A204.1 (cell line): Measurements from ENCODE around the gene ASTE1.
A peak's percentile ranks its signal among the peaks of the same experiment; 100 is the strongest.
"Not testable (repeated sequence)": the region's sequence is repeated elsewhere in the genome, so short reads cannot be mapped to it uniquely, and the experiment has no call there.

Source experiments
- FAIRE-seq: peaks from 2 replicates; lab custom pipeline; 2012; peaks lifted over from hg19 to GRCh38; lab: Jason Lieb, UNC

ASTE1 gene, protein sequence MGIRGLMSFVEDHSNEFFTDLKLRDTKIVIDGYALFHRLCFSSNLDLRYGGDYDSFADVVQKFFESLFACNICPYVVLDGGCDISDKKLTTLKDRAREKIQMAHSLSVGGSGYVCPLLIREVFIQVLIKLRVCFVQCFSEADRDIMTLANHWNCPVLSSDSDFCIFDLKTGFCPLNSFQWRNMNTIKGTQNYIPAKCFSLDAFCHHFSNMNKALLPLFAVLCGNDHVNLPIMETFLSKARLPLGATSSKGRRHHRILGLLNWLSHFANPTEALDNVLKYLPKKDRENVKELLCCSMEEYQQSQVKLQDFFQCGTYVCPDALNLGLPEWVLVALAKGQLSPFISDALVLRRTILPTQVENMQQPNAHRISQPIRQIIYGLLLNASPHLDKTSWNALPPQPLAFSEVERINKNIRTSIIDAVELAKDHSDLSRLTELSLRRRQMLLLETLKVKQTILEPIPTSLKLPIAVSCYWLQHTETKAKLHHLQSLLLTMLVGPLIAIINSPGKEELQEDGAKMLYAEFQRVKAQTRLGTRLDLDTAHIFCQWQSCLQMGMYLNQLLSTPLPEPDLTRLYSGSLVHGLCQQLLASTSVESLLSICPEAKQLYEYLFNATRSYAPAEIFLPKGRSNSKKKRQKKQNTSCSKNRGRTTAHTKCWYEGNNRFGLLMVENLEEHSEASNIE

DNA sequence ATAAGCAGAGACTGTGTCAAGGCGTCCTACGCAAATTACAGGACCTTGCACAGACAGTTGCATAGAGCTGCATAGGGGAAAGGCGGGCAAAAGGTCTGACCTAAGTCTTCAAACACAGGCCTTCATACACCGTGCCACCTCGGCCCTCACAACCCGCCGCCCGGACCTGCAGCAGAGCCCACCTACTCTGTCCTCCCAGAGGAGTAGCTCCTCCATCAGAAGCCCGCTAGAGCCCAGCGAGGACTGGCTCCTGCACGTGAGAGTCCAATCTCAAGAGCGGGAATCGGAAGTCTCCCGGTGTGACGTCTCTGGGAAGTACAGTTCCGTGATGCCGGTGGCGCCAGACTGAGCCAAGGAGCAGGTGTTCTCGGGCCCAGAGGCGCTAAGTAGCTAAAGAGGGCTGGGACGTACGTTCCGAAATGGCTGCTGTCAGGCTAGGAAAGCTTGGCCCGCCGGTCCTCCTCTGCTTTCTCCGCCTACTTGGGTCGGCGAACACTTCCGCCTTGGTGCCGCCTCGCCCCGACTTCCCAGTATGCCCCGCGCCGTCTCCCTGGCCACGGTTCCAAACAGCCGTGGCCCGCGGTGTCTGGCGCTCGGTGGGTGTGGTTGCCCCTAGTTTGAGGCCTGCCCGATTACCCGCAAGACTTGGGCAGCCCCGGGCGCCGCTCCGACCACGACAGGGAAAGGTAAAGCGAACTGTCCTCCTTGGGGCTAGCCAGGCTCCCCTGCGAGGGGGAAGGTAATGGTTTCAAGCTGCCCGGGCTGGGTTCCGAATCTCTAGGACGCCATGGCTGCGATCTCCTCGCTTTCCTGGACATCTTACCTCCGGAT, at the start of gene ASTE1, which contains the start of gene NEK11:
TSS of gene ASTE1 (minus strand) at position 505 of the 831 bp plus-strand sequence. CDS start 1,519 bp downstream, outside the sequence.
TSS of gene NEK11 (plus strand) at position 557 of the 831 bp plus-strand sequence. CDS start 2,832 bp downstream, outside the sequence.
- FAIRE-seq: peak; percentile 63

DNA sequence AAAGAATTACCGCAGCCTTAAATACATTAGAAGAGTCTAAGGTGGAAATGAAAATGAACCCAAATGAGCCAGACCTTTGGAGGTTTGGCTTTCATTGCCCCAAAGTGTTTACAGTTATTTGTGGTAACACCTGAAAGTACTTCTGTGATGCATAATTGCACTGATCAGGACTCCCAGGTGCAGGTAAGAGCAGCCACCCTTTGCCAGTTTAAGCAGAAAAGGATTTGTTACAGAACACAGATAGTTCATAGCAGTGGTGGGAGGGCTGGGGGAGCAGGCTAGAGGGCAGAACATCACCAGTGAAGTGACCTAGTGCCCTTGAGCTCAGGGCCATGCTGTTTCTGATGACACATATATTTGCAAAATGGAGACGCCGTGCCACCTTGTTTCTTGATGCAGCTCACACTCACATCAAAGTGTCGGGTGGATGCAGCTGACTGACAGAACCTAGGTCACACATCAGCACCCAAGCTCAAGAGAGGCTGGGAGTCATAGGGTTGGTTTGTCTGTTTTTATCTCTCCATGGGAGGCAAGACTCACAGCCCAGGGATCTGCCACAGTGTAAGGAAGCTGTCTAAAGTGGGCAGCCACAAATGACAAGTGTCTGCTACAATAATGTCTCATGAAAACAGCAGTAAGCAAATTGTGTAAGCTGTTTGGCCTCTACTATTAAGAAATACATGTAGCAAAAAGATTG, 49.2 kb upstream of the ASTE1 start:
- no peak for FAIRE-seq

- FAIRE-seq: no peak
Measured at GRCh38 chr3:131072845-131073244, 46.2 kb upstream of the ASTE1 start.

DNA sequence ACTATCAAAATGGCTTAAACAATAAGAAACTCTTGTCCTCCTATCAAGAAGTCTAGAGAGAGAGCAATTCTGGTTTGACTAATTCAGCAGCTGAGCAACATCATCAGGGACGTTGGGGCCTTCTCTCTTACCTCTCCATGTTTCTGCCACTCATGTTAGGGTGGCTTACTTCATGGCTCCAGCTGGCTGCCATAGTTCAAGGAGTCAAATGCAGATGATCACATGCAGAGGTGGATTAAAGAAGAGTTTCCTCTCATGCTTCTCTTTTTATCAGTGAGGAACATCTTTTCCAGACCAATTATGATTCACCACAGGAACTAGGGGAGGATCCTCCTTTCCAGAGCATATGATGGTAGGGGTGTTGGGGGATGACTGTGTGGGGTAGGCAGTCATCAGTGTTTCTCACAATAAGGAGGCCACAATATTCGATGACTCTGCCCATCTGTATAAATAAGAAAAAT, 45.5 kb upstream of the ASTE1 start:
- FAIRE-seq: no peak

DNA sequence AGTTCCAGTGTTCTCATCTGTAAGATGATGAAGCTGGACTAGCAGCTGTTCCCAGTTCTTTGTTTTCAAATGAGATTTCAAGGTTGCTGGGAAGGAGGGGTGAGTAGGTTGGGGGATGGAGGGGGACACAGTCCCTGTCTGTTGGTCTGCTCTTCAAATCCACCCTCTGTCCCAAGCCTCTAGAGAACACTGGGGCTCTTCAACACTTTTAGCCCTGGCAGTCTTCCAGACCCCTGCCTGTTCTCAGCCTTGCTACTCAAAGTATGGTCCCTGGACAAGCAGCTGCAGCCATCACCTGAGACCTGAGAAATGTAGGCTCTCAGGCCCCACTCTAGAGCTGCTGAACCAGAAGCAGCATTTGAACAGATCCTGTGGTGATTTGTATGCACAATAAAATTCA, 41.4 kb upstream of the ASTE1 start:
- no peak for FAIRE-seq

DNA sequence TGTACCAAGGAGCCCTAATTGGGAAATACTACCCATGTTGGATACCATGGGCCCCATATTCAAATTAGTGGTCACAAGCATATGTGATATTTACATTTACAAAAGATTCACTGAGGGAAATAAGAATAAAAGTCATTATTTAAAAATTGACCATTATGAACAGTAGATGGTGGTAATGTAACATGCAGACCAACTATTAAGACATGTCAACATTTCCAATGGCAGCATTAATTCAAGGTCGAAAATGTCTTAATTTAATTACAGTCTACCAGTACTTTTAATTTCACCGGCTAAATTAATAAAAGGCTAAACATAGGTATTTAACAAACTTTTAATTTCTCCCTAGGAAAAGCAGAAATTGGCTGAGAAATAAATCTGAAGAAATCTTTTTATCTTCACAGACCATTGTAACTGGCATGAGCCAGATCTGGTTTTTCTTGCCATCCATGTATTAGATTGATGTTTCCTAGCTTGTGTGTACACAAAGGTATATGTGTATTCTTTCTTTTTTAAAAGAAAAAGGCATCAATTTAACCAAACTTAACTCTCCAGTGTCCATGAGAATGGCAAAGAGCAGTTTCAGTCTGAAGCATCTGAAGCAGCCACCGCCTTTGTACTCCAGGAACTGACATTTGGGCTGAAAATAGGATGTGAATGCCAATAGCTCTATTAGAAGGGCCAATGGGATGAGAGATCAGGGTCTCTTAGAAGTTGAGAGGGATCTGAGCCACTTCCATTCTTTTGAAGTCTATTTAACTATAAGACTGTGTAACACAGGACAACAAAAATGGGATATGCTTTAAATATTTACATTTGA, 26.6 kb upstream of the ASTE1 start:
- FAIRE-seq: peak; percentile 23

DNA sequence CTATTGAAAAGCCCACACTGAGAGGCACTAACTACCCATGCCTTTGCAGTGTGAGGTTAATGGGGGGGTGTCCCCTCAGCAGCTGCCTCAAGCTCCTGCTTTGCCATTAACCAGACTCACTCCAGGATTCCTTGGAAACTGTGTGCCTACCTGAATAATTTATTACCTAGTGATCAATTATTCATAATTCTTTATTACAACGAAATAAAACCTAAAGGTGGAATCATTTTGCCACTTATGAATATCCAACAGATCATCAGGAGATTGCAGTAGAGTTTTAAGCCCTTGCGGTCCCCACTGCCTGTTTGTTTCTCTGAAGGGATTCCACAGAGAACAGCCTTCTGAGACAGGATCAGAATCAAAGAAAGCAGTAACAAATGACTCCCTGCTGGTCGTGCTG, 23.4 kb upstream of the ASTE1 start:
- FAIRE-seq: no peak

DNA sequence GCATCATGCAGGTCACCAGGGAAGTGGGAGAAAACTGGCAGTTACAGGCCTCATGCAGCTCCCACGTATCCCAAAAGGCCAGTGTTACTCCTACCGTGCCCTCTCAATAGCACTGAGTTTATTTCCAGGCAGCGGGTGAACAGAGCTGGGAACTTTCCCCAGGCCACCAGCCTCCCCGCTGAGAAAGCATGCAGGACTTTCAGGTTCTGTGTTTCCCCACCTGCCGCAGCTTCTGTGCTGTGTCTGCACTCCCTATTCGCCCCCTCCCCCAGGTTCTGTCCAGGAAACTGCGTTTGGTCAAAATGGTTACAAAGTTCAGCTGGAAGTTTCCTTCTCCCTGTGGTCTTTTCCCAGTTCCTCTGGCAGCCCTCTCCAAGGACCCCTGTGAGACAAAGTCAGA, 21.4 kb upstream of the ASTE1 start:
- FAIRE-seq: no peak

DNA sequence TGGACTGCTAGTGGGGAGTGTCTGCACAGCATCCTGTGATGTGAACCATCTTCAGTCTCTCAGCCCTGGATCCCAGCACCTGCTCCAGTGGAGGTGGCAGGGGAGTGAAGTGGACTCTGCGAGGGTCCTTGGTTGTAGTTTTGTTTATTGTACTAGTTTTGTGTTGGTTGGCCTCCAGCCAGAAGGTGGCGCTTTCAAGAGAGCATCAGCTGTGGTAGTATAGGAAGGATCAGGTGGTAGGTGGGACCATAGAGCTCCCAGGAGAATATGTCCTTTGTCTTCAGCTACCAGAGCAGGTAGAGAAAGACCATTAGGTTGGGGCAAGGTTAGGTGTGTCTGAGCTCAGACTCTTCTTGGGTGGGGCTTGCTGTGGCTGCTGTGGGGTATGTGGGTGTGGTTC, 21.0 kb upstream of the ASTE1 start:
- FAIRE-seq: no peak

GRCh38 chr3:131042271-131042985, 15.8 kb upstream of the ASTE1 start:
- FAIRE-seq: not testable (repeated sequence)

- no peak for FAIRE-seq
Measured at GRCh38 chr3:131038326-131038725, 11.7 kb upstream of the ASTE1 start.

DNA sequence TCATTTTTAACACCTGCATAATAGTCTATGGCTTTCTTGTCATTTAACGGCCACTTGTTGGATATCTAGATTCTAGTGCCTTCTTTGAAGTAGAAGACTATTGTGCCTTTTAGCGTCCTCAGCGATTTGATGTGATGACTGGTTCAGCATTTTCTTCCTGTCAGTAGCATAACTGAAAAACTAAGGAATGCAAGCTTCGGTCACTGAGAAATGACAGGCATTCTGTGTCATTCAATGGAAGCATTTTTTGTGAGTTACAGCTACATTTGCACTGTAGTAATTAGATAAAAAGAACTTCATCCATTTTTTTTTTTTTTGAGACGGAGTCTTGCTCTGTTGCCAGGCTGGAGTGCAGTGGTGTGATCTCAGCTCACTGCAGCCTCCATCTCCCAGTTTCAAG, 10.4 kb upstream of the ASTE1 start:
- FAIRE-seq: no peak

GRCh38 chr3:131036200-131036816, 9.7 kb upstream of the ASTE1 start:
- FAIRE-seq: no peak

GRCh38 chr3:131033480-131034080, 7.0 kb upstream of the ASTE1 start:
- FAIRE-seq: peak; percentile 98

DNA sequence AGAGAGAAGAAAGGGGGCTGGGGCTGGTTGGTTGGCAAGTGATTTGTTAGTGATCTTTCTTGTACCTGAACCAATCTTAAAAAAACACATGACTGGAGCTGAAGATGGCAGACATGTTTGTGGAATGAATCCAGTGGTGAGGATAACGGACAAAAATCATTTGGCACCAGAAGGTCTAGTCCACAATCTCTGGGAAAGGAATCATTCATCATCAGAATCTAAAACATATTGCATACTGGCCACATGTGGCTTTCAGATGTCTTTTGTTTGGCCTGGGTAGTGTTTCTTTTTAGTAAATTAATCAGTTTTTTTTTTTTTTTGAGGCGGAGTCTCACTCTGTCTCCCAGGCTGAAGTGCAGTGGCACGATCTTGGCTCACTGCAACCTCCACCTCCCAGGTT, 5.0 kb upstream of the ASTE1 start:
- FAIRE-seq: no peak

DNA sequence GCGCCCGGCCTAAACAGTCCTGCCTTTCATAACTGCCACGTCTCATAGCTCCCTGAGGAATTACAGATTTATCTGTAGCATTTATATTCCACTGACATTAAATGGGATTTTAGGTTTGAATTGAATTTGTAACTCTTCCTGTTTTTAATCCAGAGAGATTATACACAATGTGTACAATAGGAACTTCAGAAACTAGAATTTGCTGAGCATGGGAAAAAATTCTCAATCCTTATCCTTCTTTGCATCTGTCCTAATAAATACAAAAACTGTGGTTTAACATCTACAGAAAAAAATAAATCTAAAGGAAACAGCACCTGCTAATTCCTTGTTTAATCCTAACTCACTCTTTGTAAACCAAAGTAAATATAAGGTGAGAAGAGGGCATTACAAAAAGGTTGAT, 2.2 kb upstream of the ASTE1 start:
- FAIRE-seq: no peak

GRCh38 chr3:131025539-131025938, 1.1 kb downstream of the ASTE1 start:
- no peak for FAIRE-seq

GRCh38 chr3:131020122-131020693, 6.4 kb downstream of the ASTE1 start:
- FAIRE-seq: no peak

GRCh38 chr3:131018970-131019369, 7.7 kb downstream of the ASTE1 start:
- FAIRE-seq: no peak
